Ishikawa (cell line): ENCODE measurements around the gene BMPR1A.

Experiments used
- CEBPB ChIP-seq: IDR thresholded peaks from 2 replicates; pipeline ENCODE4 v1.6.1; 2012
- CREB1 ChIP-seq: IDR thresholded peaks from 2 replicates; pipeline ENCODE4 v1.6.1; 2012; ENCODE audit warnings: low read depth
- EGR1 ChIP-seq: IDR thresholded peaks from 2 replicates; pipeline ENCODE4 v1.6.1; 2012
- EP300 ChIP-seq: IDR thresholded peaks from 2 replicates; pipeline ENCODE4 v1.6.1; 2012; ENCODE audit warnings: borderline replicate concordance
- FOXM1 ChIP-seq: IDR thresholded peaks from 2 replicates; pipeline ENCODE4 v1.6.1; 2012; ENCODE audit warnings: low read depth, borderline replicate concordance
- MAX ChIP-seq: IDR thresholded peaks from 2 replicates; pipeline ENCODE4 v1.6.1; 2012
- NFIC ChIP-seq: IDR thresholded peaks from 2 replicates; pipeline ENCODE4 v1.6.1; 2012
- RAD21 ChIP-seq: IDR thresholded peaks from 2 replicates; pipeline ENCODE4 v1.6.1; 2012; ENCODE audit warnings: low read depth
- REST ChIP-seq: IDR thresholded peaks from 2 replicates; pipeline ENCODE4 v1.6.1; 2012; ENCODE audit warnings: low read depth, mild to moderate bottlenecking
- TAF1 ChIP-seq: IDR thresholded peaks from 2 replicates; pipeline ENCODE4 v1.6.1; 2012; ENCODE audit warnings: low read depth, mild to moderate bottlenecking
- TCF12 ChIP-seq: IDR thresholded peaks from 2 replicates; pipeline ENCODE4 v1.6.1; 2012; ENCODE audit warnings: low read depth
- TEAD4 ChIP-seq: IDR thresholded peaks from 2 replicates; pipeline ENCODE4 v1.6.1; 2012
- YY1 ChIP-seq: IDR thresholded peaks from 2 replicates; pipeline ENCODE4 v1.6.1; 2012; ENCODE audit warnings: low read depth
- ZBTB7A ChIP-seq: IDR thresholded peaks from 2 replicates; pipeline ENCODE4 v1.6.1; 2012; ENCODE audit warnings: low read depth
- TF ChIP-seq, protein P1 (sequence below): IDR thresholded peaks from 2 replicates; pipeline ENCODE4 v1.6.1; 2012

Gene BMPR1A

DNA sequence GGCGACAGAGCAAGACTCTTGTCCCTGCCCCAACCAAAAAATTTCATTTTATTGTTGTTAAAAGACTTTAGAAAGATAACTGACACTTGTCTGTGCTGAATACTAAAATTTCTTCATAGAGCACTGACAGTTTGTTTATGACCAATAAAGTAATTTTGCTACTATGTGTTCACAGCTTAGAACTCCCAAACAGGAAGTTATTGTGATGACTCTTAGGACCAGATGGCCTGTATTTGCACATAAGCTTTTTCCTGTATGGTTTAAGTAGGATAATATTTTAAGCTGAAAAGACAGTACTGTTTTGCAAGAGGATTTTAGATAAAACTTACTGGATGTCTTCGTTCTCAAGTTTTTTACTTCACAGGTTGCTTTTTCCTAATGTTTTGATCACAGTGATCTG is 120.3 kb downstream of the BMPR1A start:
- no peak for TF ChIP-seq EP300
- TF ChIP-seq TCF12 = no peak
- TF ChIP-seq ZBTB7A = no peak
- no peak for TF ChIP-seq YY1
- TF ChIP-seq MAX = no peak
- no peak for TF ChIP-seq TEAD4
- TF ChIP-seq EGR1 = no peak
- TF ChIP-seq CEBPB = no peak
- no peak for TF ChIP-seq CREB1
- TF ChIP-seq, protein P1, sequence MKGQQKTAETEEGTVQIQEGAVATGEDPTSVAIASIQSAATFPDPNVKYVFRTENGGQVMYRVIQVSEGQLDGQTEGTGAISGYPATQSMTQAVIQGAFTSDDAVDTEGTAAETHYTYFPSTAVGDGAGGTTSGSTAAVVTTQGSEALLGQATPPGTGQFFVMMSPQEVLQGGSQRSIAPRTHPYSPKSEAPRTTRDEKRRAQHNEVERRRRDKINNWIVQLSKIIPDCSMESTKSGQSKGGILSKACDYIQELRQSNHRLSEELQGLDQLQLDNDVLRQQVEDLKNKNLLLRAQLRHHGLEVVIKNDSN = no peak
- TF ChIP-seq TAF1 = no peak
- TF ChIP-seq NFIC = no peak
- no peak for TF ChIP-seq FOXM1
- TF ChIP-seq RAD21 = no peak
- no peak for TF ChIP-seq REST

DNA sequence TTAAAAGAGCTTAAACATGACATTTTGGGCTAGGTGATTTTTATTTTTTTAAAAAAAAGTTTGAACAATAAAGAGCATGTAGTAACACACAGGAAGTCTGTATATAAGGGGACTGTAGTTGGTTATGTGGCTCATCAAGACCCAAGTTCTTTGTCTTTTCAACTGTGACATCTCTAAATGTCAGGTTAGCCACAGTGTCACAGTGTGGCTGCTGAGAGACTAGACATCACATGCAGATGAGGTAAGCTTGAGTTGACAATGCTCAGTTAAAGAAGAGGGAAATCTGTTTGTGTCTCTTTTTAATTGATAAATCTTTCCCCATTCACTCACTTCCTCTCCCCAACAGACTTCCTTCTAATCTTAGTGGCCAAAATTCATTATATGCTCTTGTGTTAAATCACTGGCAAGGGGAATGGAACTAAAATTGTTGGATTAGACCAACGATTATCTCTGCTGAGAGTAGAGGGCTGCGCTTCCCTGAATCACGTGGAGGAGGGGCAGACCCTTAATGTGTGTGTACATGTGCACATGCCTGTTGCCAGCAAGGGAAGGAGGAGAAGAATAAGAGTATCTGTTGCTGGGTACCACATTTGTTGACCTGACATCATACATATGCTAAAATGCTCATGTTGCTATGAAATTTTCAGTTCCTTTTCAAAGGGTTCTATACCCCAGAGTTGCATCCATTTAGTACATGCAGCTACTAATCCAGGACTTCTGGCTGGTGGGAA is 122.7 kb downstream of the BMPR1A start:
- no peak for TF ChIP-seq EGR1
- no peak for TF ChIP-seq FOXM1
- TF ChIP-seq TAF1 = no peak
- TF ChIP-seq REST = no peak
- no peak for TF ChIP-seq YY1
- TF ChIP-seq CEBPB = no peak
- TF ChIP-seq TCF12 = no peak

DNA sequence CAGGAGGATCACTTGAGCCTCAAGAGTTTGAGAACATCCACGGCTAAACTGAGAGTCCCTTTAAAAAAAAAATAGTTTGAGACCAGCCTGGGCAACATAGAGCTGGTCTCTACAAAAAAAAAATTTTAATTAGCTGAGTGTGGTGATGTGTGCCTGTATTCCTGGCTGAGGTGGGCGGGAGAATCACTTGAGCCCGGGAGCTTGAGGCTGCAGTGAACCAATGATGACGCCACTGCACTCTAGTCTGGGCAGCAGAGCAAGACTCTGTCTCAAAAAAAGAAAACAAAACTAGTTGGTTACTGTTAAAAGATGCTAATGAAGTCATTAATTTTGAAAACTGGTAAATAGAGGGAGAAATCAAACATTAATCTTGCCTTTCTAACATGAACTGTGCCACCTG is 124.6 kb downstream of the BMPR1A start:
- TF ChIP-seq MAX = no peak
- TF ChIP-seq ZBTB7A = no peak
- TF ChIP-seq NFIC = no peak
- no peak for TF ChIP-seq FOXM1
- TF ChIP-seq, protein P1 = no peak
- TF ChIP-seq EP300 = no peak
- TF ChIP-seq EGR1 = no peak
- TF ChIP-seq CREB1 = no peak

DNA sequence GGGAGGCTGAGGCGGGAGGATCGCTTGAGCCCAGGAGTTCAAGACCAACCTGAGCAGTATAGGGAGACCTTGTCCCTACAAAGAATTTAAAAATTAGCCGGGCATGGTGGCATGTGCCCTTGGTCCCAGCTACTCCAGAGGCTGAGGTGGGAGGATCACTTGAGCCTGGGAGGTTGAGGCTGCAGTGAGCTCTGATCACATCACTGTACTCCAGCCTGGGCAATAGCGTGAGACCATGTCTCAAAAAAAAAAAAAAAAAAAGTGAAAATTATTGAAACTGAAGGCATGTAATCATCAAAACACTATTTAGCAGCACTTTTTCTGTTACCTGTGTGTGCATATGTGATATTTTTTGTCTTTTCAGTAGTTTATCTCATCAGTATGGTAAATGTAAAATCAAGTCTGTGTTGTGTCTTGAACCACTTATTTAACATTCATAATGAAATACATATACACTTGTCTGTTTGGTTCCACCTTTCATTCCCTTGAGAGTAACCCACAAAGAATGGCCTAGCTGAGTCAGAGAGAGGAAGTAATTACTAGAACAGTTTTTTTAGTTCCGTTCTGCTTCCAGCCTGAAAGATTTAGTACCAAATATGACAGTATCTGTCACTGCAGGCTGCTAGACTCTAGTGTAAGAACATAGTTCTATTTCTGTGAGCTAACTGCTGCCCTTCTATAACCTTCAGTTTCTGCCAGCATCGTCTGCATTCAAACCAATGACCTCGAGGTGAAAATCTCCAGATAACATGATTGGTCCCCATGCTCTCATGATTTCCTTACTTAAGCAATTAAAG is 132.4 kb downstream of the BMPR1A start:
- TF ChIP-seq MAX (no peak), CEBPB (no peak), EP300 (no peak)

GRCh38 chr10:86889997-86890396 is 133.6 kb downstream of the BMPR1A start:
- TF ChIP-seq YY1 = no peak
- TF ChIP-seq REST = no peak
- no peak for TF ChIP-seq EGR1
- no peak for TF ChIP-seq EP300
- no peak for TF ChIP-seq CEBPB
- no peak for TF ChIP-seq TCF12
- TF ChIP-seq ZBTB7A = no peak
